ENCODE results near the gene POLE.
"Not testable (repeated sequence)": the region's sequence is repeated elsewhere in the genome, so short reads cannot be mapped to it uniquely, and the experiment has no call there.

POLE gene

DNA sequence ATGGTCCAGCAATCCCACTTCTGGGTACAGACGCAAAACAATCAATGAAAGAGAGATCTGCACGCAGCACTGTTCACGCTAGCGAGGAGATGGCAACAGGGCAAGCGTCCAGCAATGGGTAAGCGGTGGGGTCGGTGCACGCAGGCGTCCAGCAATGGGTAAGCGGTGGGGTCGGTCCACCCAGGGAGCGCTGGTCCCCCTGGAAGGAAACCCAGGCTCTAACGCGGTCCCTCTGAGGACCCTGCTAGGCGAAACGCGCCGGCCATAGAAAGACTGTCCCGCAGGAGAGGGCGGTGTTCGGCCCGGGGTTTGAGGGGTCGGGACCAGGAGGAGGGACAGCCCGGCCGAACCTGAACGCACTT, 22.9 kb upstream of the POLE start:
- peaks cover 18% of the 10 kb centered on the region for H3K4me1 Mint-ChIP-seq (ENCODE audit: low read depth)
- peaks cover 14% of the 10 kb centered on the region for H3K36me3 Mint-ChIP-seq (ENCODE audit: low read depth)
- H3K4me3 Mint-ChIP-seq = peak overlapping the region; percentile 95
- no peaks in the 10 kb centered on the region for H3K27me3 Mint-ChIP-seq (ENCODE audit: low read depth)
- no peaks in the 10 kb centered on the region for H3K9me3 Mint-ChIP-seq
- H3K27ac Mint-ChIP-seq = peak overlapping the region; percentile 88
- peak; percentile 21 for DNase-seq (ENCODE audit: low spot score)

GRCh38 chr12:132708150-132708549, 21.0 kb upstream of the POLE start:
- peaks cover 20% of the 10 kb centered on the region for H3K36me3 Mint-ChIP-seq (ENCODE audit: low read depth)
- H3K9me3 Mint-ChIP-seq = no peaks in the 10 kb centered on the region
- DNase-seq (ENCODE audit: low spot score) = no peak
- peaks cover 11% of the 10 kb centered on the region for H3K4me1 Mint-ChIP-seq (ENCODE audit: low read depth)
- no peaks in the 10 kb centered on the region for H3K27me3 Mint-ChIP-seq (ENCODE audit: low read depth)
- H3K4me3 Mint-ChIP-seq = no peak overlapping the region
- no peak overlapping the region for H3K27ac Mint-ChIP-seq

- no peaks in the 10 kb centered on the region for H3K27me3 Mint-ChIP-seq (ENCODE audit: low read depth)
- no peak for DNase-seq (ENCODE audit: low spot score)
- no peak overlapping the region for H3K27ac Mint-ChIP-seq
- H3K36me3 Mint-ChIP-seq (ENCODE audit: low read depth) = peaks cover 20% of the 10 kb centered on the region
- peak overlapping the region; percentile 22 for H3K4me3 Mint-ChIP-seq
- H3K9me3 Mint-ChIP-seq = no peaks in the 10 kb centered on the region
- H3K4me1 Mint-ChIP-seq (ENCODE audit: low read depth) = peaks cover 7% of the 10 kb centered on the region
These were observed 20.1 kb upstream of the POLE start for GRCh38 chr12:132707241-132707640.

- DNase-seq (ENCODE audit: low spot score) = no peak
- peak overlapping the region; percentile 14 for H3K27ac Mint-ChIP-seq
- H3K4me3 Mint-ChIP-seq = no peak overlapping the region
- no peaks in the 10 kb centered on the region for H3K27me3 Mint-ChIP-seq (ENCODE audit: low read depth)
- H3K9me3 Mint-ChIP-seq = no peaks in the 10 kb centered on the region
- peaks cover 36% of the 10 kb centered on the region for H3K36me3 Mint-ChIP-seq (ENCODE audit: low read depth)
- H3K4me1 Mint-ChIP-seq (ENCODE audit: low read depth) = peaks cover 2% of the 10 kb centered on the region
These were observed 16.5 kb upstream of the POLE start for GRCh38 chr12:132703641-132704040.

DNA sequence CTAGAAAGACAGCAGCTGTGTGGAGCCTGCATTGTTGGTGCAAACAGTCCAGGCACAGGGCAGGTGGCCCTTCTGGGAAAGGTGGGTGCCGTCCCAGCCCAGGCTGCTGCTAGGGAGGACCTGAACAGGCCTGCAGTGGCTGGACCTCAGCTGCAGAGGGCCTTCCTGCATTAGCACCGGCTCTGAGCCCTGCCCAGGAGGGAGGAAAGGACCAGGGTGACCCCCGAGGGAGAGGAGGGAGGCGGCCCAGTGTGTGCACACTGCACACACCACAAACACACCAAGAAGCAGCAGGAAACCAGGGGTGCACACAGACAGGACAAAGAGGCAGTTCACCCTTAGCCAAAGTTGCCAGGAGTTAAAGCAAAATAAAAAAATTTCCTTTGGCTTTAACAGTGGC, 15.5 kb upstream of the POLE start:
- Mint-ChIP-seq H3K4me3 (no peak overlapping the region), H3K4me1 (ENCODE audit: low read depth) (peaks cover 2% of the 10 kb centered on the region), H3K27ac (no peak overlapping the region), H3K27me3 (ENCODE audit: low read depth) (no peaks in the 10 kb centered on the region), H3K9me3 (no peaks in the 10 kb centered on the region), H3K36me3 (ENCODE audit: low read depth) (peaks cover 40% of the 10 kb centered on the region)
- no peak for DNase-seq (ENCODE audit: low spot score)

- H3K27me3 Mint-ChIP-seq (ENCODE audit: low read depth) = no peaks in the 10 kb centered on the region
- H3K36me3 Mint-ChIP-seq (ENCODE audit: low read depth) = peaks cover 44% of the 10 kb centered on the region
- H3K9me3 Mint-ChIP-seq = no peaks in the 10 kb centered on the region
- DNase-seq (ENCODE audit: low spot score) = no peak
- H3K4me1 Mint-ChIP-seq (ENCODE audit: low read depth) = no peaks in the 10 kb centered on the region
- no peak overlapping the region for H3K27ac Mint-ChIP-seq
- H3K4me3 Mint-ChIP-seq = no peak overlapping the region
These were observed 13.2 kb upstream of the POLE start for GRCh38 chr12:132700212-132700822.

GRCh38 chr12:132698341-132698740, 11.2 kb upstream of the POLE start:
- Mint-ChIP-seq H3K36me3 (ENCODE audit: low read depth) (peaks cover 35% of the 10 kb centered on the region), H3K27ac (no peak overlapping the region)

DNA sequence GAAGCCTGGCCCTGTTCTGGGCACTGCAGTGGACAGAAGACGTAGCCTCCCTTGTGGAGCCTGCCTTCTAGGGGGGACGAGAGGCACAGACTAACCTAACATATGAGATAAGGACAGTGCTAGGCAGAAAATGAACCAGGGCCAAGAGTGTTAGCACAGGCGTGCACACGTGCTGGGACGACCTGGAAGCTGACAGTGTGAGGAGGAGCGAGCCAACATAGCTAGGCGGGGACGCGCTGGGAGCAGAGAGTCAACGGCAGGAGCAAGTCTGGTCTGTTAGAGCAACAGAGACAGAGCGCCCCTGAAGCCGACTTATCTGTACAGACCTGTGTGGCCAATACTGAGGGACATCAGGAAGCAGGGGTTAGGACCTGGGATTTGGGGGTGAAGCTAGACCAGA, 8.3 kb upstream of the POLE start:
- DNase-seq (ENCODE audit: low spot score) = no peak
- Mint-ChIP-seq H3K4me1 (ENCODE audit: low read depth) (no peaks in the 10 kb centered on the region), H3K9me3 (no peaks in the 10 kb centered on the region), H3K36me3 (ENCODE audit: low read depth) (peaks cover 31% of the 10 kb centered on the region), H3K4me3 (no peak overlapping the region), H3K27ac (no peak overlapping the region), H3K27me3 (ENCODE audit: low read depth) (no peaks in the 10 kb centered on the region)

More at GRCh38 chr12:132698341-132698740, 11.2 kb upstream of the POLE start:
- DNase-seq (ENCODE audit: low spot score) = no peak
- H3K27me3 Mint-ChIP-seq (ENCODE audit: low read depth) = no peaks in the 10 kb centered on the region
- no peaks in the 10 kb centered on the region for H3K4me1 Mint-ChIP-seq (ENCODE audit: low read depth)
- no peak overlapping the region for H3K4me3 Mint-ChIP-seq
- no peaks in the 10 kb centered on the region for H3K9me3 Mint-ChIP-seq

DNA sequence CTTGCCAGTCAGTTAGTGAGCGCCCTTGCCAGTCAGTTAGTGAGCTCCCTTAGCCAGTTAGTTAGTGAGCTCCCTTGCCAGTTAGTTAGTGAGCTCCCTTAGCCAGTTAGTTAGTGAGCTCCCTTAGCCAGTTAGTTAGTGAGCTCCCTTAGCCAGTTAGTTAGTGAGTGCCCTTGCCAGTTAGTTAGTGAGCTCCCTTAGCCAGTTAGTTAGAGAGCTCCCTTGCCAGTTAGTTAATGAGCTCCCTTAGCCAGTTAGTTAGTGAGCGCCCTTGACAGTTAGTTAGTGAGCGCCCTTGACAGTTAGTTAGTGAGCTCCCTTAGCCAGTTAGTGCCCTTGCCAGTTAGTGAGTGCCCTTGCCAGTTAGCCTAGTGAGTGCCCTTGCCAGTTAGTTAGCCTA, 7.7 kb upstream of the POLE start:
- not testable (repeated sequence) for H3K27ac Mint-ChIP-seq; H3K4me1 Mint-ChIP-seq (ENCODE audit: low read depth); H3K4me3 Mint-ChIP-seq; H3K9me3 Mint-ChIP-seq; H3K27me3 Mint-ChIP-seq (ENCODE audit: low read depth); DNase-seq (ENCODE audit: low spot score)
- peaks cover 28% of the 10 kb centered on the region for H3K36me3 Mint-ChIP-seq (ENCODE audit: low read depth)

DNA sequence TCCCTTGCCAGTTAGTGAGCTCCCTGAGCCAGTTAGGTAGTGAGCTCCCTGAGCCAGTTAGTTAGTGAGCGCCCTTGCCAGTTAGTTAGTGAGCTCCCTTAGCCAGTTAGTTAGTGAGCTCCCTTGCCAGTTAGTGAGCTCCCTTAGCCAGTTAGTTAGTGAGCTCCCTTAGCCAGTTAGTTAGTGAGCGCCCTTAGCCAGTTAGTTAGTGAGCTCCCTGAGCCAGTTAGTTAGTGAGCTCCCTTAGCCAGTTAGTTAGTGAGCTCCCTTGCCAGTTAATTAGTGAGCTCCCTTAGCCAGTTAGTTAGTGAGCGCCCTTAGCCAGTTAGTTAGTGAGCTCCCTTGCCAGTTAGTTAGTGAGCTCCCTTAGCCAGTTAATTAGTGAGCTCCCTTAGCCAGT, 4.9 kb upstream of the POLE start:
- H3K27me3 Mint-ChIP-seq (ENCODE audit: low read depth); DNase-seq (ENCODE audit: low spot score); H3K27ac Mint-ChIP-seq; H3K4me1 Mint-ChIP-seq (ENCODE audit: low read depth); H3K9me3 Mint-ChIP-seq; H3K4me3 Mint-ChIP-seq: not testable (repeated sequence)
- peaks cover 17% of the 10 kb centered on the region for H3K36me3 Mint-ChIP-seq (ENCODE audit: low read depth)

DNA sequence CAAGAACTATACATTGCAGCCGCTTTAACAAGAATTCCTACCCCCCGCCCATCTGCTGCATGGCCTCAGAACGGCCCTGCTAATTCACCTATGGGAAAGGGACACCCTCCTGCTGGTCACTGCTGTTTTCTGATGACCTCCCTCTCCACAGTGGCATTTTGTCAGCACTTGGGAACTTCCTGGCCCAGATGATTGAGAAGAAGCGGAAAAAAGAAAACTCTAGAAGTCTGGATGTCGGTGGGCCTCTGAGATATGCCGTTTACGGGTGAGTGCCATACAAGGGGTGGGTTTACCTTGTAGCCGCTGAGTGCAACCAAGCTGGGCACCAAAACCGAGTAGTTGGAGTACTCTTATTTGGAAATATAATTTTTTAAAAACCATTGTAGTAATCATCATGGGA, 3.0 kb upstream of the POLE start:
- Mint-ChIP-seq H3K4me1 (ENCODE audit: low read depth) (peaks cover 21% of the 10 kb centered on the region), H3K27ac (no peak overlapping the region), H3K4me3 (peak overlapping the region; percentile 43), H3K9me3 (no peaks in the 10 kb centered on the region), H3K36me3 (ENCODE audit: low read depth) (peaks cover 14% of the 10 kb centered on the region), H3K27me3 (ENCODE audit: low read depth) (no peaks in the 10 kb centered on the region)
- no peak for DNase-seq (ENCODE audit: low spot score)

DNA sequence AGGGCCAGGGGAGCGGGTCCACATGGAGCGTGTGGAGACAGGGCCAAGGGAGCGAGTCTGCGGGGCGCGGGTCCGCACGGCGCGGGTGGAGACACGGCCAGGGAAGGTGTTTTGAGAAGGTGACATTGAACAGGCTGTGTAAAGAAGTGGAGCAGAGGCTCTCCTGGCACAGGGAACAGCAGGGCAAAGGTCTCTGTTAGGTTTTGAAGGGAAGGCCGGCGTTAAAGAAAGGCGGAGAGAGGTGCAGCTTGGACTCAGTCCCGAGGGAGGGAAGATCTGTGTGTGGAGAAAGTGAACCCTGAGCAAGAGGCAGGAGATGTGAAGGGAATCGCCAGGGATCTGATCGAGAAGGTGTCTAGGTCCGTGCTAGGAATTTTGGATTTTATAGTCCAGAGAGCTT, 2.1 kb upstream of the POLE start:
- peaks cover 14% of the 10 kb centered on the region for H3K36me3 Mint-ChIP-seq (ENCODE audit: low read depth)
- no peak for DNase-seq (ENCODE audit: low spot score)
- H3K27ac Mint-ChIP-seq = peak overlapping the region; percentile 55
- peaks cover 24% of the 10 kb centered on the region for H3K4me1 Mint-ChIP-seq (ENCODE audit: low read depth)
- H3K27me3 Mint-ChIP-seq (ENCODE audit: low read depth) = no peaks in the 10 kb centered on the region
- peak overlapping the region; percentile 79 for H3K4me3 Mint-ChIP-seq
- no peaks in the 10 kb centered on the region for H3K9me3 Mint-ChIP-seq

GRCh38 chr12:132686825-132687210, 324 bp downstream of the POLE start:
- Mint-ChIP-seq H3K4me1 (ENCODE audit: low read depth) (peaks cover 25% of the 10 kb centered on the region), H3K9me3 (no peaks in the 10 kb centered on the region), H3K27me3 (ENCODE audit: low read depth) (no peaks in the 10 kb centered on the region), H3K27ac (peak overlapping the region; percentile 55), H3K36me3 (ENCODE audit: low read depth) (peaks cover 13% of the 10 kb centered on the region), H3K4me3 (peak overlapping the region; percentile 78)
- DNase-seq (ENCODE audit: low spot score) = no peak

DNA sequence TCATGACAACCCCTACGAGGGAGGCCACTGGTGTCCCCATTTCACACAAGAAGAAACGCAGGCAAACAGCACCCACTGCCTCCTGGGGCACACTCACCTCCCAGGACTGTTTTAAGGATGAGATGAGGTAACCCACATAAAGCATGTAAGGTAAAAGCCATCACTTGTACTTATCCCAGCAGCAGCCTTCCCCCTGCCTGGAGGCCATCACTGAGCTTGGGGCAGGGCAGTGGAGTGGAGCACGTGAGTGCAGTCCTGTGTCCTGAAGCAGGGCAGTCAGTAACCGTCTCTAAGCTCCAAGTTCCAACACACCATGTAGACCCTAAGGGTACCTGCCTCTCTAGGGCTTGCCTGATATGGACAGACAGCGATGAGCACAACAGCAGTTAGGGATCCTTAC, 1.7 kb downstream of the POLE start:
- Mint-ChIP-seq H3K27ac (peak overlapping the region; percentile 41), H3K4me3 (peak overlapping the region; percentile 78), H3K36me3 (ENCODE audit: low read depth) (peaks cover 17% of the 10 kb centered on the region), H3K27me3 (ENCODE audit: low read depth) (no peaks in the 10 kb centered on the region), H3K9me3 (no peaks in the 10 kb centered on the region), H3K4me1 (ENCODE audit: low read depth) (peaks cover 30% of the 10 kb centered on the region)
- DNase-seq (ENCODE audit: low spot score) = no peak

DNA sequence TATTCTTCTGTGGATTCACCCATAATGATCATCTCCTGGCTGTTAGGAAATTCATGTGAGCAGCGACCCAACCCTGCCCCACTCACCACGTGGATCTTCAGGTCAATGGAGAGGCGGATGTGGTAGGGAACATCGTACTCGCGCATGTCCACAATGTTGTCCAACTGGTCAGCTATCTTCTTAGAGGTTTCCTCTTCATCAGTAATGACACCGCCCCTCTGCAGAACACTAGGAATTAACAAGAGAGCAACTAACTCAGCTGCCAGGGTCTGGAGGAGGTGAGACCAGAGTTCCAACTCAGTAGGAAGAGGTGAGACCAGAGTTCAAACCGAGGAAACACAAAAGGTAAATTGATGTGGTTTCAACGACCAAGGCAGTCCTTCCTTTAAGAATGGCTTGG, 9.7 kb downstream of the POLE start:
- H3K4me1 Mint-ChIP-seq (ENCODE audit: low read depth) = peaks cover 5% of the 10 kb centered on the region
- H3K27me3 Mint-ChIP-seq (ENCODE audit: low read depth) = no peaks in the 10 kb centered on the region
- no peak overlapping the region for H3K4me3 Mint-ChIP-seq
- peaks cover 57% of the 10 kb centered on the region for H3K36me3 Mint-ChIP-seq (ENCODE audit: low read depth)
- H3K27ac Mint-ChIP-seq = no peak overlapping the region
- H3K9me3 Mint-ChIP-seq = no peaks in the 10 kb centered on the region
- DNase-seq (ENCODE audit: low spot score) = no peak

All from T-helper 2 cell treated with Interferon-gamma antibody and Interleukin-4, amounts not matched to agents 5 μg/mL and 100 μg/mL, for 36 hours (primary cell).